Muscle layer of colon (tissue), 2 donors: Measurements from ENCODE around the gene FAM193A.

Experiments
- H3K27ac ChIP-seq: one replicate; pipeline ENCODE4 v1.7.0; 2013; ENCODE audit warnings: low read depth, mild to moderate bottlenecking, low read length, moderate library complexity
- H3K27me3 ChIP-seq, 2 donors: one replicate each; pipeline ENCODE4 v1.7.0; 2013; ENCODE audit warnings: low read length in 2 of 2, mild to moderate bottlenecking in 2 of 2; ENCODE audit not compliant: insufficient read depth in 2 of 2, control insufficient read depth in 1 of 2
- H3K36me3 ChIP-seq: one replicate; pipeline ENCODE4 v1.7.0; 2013; ENCODE audit warnings: mild to moderate bottlenecking, low read length; ENCODE audit not compliant: insufficient read depth
- H3K4me1 ChIP-seq: one replicate; pipeline ENCODE4 v1.7.0; 2013; ENCODE audit warnings: mild to moderate bottlenecking, low read length; ENCODE audit not compliant: insufficient read depth
- H3K4me3 ChIP-seq, 2 donors: one replicate each; pipeline ENCODE4 v1.7.0; 2013; ENCODE audit warnings: low read length in 2 of 2, low read depth in 1 of 2, mild to moderate bottlenecking in 1 of 2, moderate library complexity in 1 of 2
- H3K9ac ChIP-seq: one replicate; pipeline ENCODE4 v1.7.0; 2013; ENCODE audit warnings: low read length
- H3K9me3 ChIP-seq: one replicate; pipeline ENCODE4 v1.7.0; 2013; ENCODE audit warnings: mild to moderate bottlenecking, low read length
- donor health status: abdominal sarcoma.
- donor health status: Adenocarcinoma of cecum.

FAM193A gene

GRCh38 chr4:2646396-2647149, 110.1 kb downstream of the FAM193A start:
- Histone ChIP-seq H3K4me3 (no peak overlapping the region), H3K36me3 (peaks cover 58% of the 10 kb centered on the region), H3K9me3 (no peaks in the 10 kb centered on the region), H3K9ac (no peak overlapping the region), H3K27ac (no peak overlapping the region), H3K27me3 (no peaks in the 10 kb centered on the region), H3K4me1 (no peaks in the 10 kb centered on the region)

- H3K36me3 ChIP-seq: peaks cover 58% of the 10 kb centered on the region
- H3K27me3 ChIP-seq: no peaks in the 10 kb centered on the region
- no peak overlapping the region for H3K27ac ChIP-seq
- no peaks in the 10 kb centered on the region for H3K4me1 ChIP-seq
- H3K9ac ChIP-seq: no peak overlapping the region
- H3K4me3 ChIP-seq: no peak overlapping the region
- H3K9me3 ChIP-seq: no peaks in the 10 kb centered on the region
Measured at GRCh38 chr4:2647403-2648158, 111.1 kb downstream of the FAM193A start.

GRCh38 chr4:2648159-2648814, 111.8 kb downstream of the FAM193A start:
- Histone ChIP-seq H3K27me3 (no peaks in the 10 kb centered on the region), H3K36me3 (peaks cover 58% of the 10 kb centered on the region)

GRCh38 chr4:2649604-2650114, 113.2 kb downstream of the FAM193A start:
- Histone ChIP-seq H3K27ac (no peak overlapping the region), H3K9me3 (no peaks in the 10 kb centered on the region), H3K4me1 (no peaks in the 10 kb centered on the region), H3K27me3 (no peaks in the 10 kb centered on the region), H3K4me3 (no peak overlapping the region), H3K36me3 (peaks cover 45% of the 10 kb centered on the region), H3K9ac (no peak overlapping the region)

More at GRCh38 chr4:2648159-2648814, 111.8 kb downstream of the FAM193A start:
- Histone ChIP-seq H3K4me1 (no peaks in the 10 kb centered on the region), H3K4me3 (no peak overlapping the region), H3K27ac (no peak overlapping the region), H3K9me3 (no peaks in the 10 kb centered on the region), H3K9ac (no peak overlapping the region)

GRCh38 chr4:2650276-2650675, 113.8 kb downstream of the FAM193A start:
- no peaks in the 10 kb centered on the region for H3K27me3 ChIP-seq
- H3K36me3 ChIP-seq: peaks cover 45% of the 10 kb centered on the region
- no peaks in the 10 kb centered on the region for H3K9me3 ChIP-seq
- no peak overlapping the region for H3K4me3 ChIP-seq
- no peak overlapping the region for H3K27ac ChIP-seq
- no peak overlapping the region for H3K9ac ChIP-seq
- H3K4me1 ChIP-seq: no peaks in the 10 kb centered on the region

GRCh38 chr4:2651546-2651945, 115.1 kb downstream of the FAM193A start:
- no peaks in the 10 kb centered on the region for H3K4me1 ChIP-seq
- H3K9ac ChIP-seq: no peak overlapping the region
- H3K4me3 ChIP-seq: no peak overlapping the region
- H3K27ac ChIP-seq: no peak overlapping the region
- H3K9me3 ChIP-seq: no peaks in the 10 kb centered on the region
- H3K36me3 ChIP-seq: peaks cover 42% of the 10 kb centered on the region
- no peaks in the 10 kb centered on the region for H3K27me3 ChIP-seq

- Histone ChIP-seq H3K4me3 (no peak overlapping the region), H3K9ac (no peak overlapping the region), H3K36me3 (peaks cover 37% of the 10 kb centered on the region), H3K9me3 (no peaks in the 10 kb centered on the region), H3K27ac (no peak overlapping the region), H3K4me1 (no peaks in the 10 kb centered on the region), H3K27me3 (no peaks in the 10 kb centered on the region)
Measured at GRCh38 chr4:2651998-2652397, 115.6 kb downstream of the FAM193A start.

- H3K9ac ChIP-seq: no peak overlapping the region
- H3K27ac ChIP-seq: no peak overlapping the region
- H3K4me3 ChIP-seq: no peak overlapping the region
- no peaks in the 10 kb centered on the region for H3K4me1 ChIP-seq
- peaks cover 32% of the 10 kb centered on the region for H3K36me3 ChIP-seq
- no peaks in the 10 kb centered on the region for H3K9me3 ChIP-seq
- H3K27me3 ChIP-seq: no peaks in the 10 kb centered on the region
Measured at GRCh38 chr4:2652415-2653160, 116.1 kb downstream of the FAM193A start.

GRCh38 chr4:2660596-2661211, 124.3 kb downstream of the FAM193A start:
- H3K27ac ChIP-seq: peak overlapping the region; percentile 8
- H3K4me1 ChIP-seq: peaks cover 19% of the 10 kb centered on the region
- H3K9me3 ChIP-seq: no peaks in the 10 kb centered on the region
- H3K9ac ChIP-seq: no peak overlapping the region
- no peaks in the 10 kb centered on the region for H3K27me3 ChIP-seq
- H3K36me3 ChIP-seq: peaks cover 27% of the 10 kb centered on the region
- no peak overlapping the region for H3K4me3 ChIP-seq

GRCh38 chr4:2662598-2662997, 126.2 kb downstream of the FAM193A start:
- Histone ChIP-seq H3K27me3 (no peaks in the 10 kb centered on the region), H3K4me3 (no peak overlapping the region), H3K27ac (no peak overlapping the region), H3K9me3 (no peaks in the 10 kb centered on the region), H3K9ac (no peak overlapping the region), H3K4me1 (peaks cover 19% of the 10 kb centered on the region), H3K36me3 (peaks cover 27% of the 10 kb centered on the region)
